ENCODE results near the gene CPS1. TPM values are rescaled to one million over a fixed set of nuclear protein-coding genes. Genes with fewer than 3 reads are reported as not detected.

Gene CPS1
- total RNA-seq, 3 donors from 2014 or later: 5.2 to 10.4 (median 9.2) TPM

GRCh38 chr2:210584834-210585233 lies 28.4 kb downstream of the CPS1 start:
- intact Hi-C loops (cut with DNase I; ENCODE audit: low total_unique reads): no loop called here
- no peak for TF ChIP-seq POLR2A (IDR thresholded peaks at IDR 0.05)
- TF ChIP-seq CTCF (IDR thresholded peaks at IDR 0.05): no peak
- no peak for TF ChIP-seq POLR2AphosphoS5 (IDR thresholded peaks at IDR 0.05)
- Histone ChIP-seq H3K4me3 (no peak overlapping the region), H3K4me1 (no peaks in the 10 kb centered on the region), H3K27me3 (no peaks in the 10 kb centered on the region), H3K9me3 (no peaks in the 10 kb centered on the region), H3K36me3 (no peaks in the 10 kb centered on the region), H3K27ac (no peak overlapping the region)
- DNase-seq (ENCODE audit: low spot score in 2 of 2): no peak

- no peak overlapping the region for H3K27ac ChIP-seq
- H3K4me1 ChIP-seq: no peaks in the 10 kb centered on the region
- no peaks in the 10 kb centered on the region for H3K27me3 ChIP-seq
- no peaks in the 10 kb centered on the region for H3K9me3 ChIP-seq
- H3K4me3 ChIP-seq: no peak overlapping the region
- no peaks in the 10 kb centered on the region for H3K36me3 ChIP-seq
- no peak for TF ChIP-seq POLR2AphosphoS5 (IDR thresholded peaks at IDR 0.05)
- no peak for DNase-seq (ENCODE audit: low spot score in 2 of 2)
- intact Hi-C loops (cut with DNase I; ENCODE audit: low total_unique reads): no loop called here
Observed at GRCh38 chr2:210586381-210586780, 30.0 kb downstream of the CPS1 start.

GRCh38 chr2:210591663-210592062 lies 35.3 kb downstream of the CPS1 start:
- H3K36me3 ChIP-seq: no peaks in the 10 kb centered on the region
- intact Hi-C loops (cut with DNase I; ENCODE audit: low total_unique reads): loop anchor here (10.0 kb wide), 1 partner anchor 813 kb away; no protein-coding TSS in a partner anchor
- DNase-seq (ENCODE audit: low spot score in 2 of 2): no peak
- H3K27ac ChIP-seq: no peak overlapping the region
- H3K27me3 ChIP-seq: no peaks in the 10 kb centered on the region
- H3K4me1 ChIP-seq: no peaks in the 10 kb centered on the region
- TF ChIP-seq CTCF (IDR thresholded peaks at IDR 0.05): no peak
- TF ChIP-seq POLR2AphosphoS5 (IDR thresholded peaks at IDR 0.05): no peak
- TF ChIP-seq POLR2A (IDR thresholded peaks at IDR 0.05): no peak
- H3K9me3 ChIP-seq: no peaks in the 10 kb centered on the region
- H3K4me3 ChIP-seq: no peak overlapping the region

GRCh38 chr2:210592726-210593125 lies 36.3 kb downstream of the CPS1 start:
- no peak for TF ChIP-seq CTCF (IDR thresholded peaks at IDR 0.05)
- TF ChIP-seq POLR2A (IDR thresholded peaks at IDR 0.05): no peak
- TF ChIP-seq POLR2AphosphoS5 (IDR thresholded peaks at IDR 0.05): no peak
- Histone ChIP-seq H3K27me3 (no peaks in the 10 kb centered on the region), H3K4me1 (no peaks in the 10 kb centered on the region), H3K27ac (no peak overlapping the region), H3K4me3 (no peak overlapping the region), H3K36me3 (no peaks in the 10 kb centered on the region), H3K9me3 (peaks cover 0 to 1% of the 10 kb centered on the region in 2 donors)
- intact Hi-C loops (cut with DNase I; ENCODE audit: low total_unique reads): loop anchor here (10.0 kb wide), 1 partner anchor 812 kb away; no protein-coding TSS in a partner anchor
- DNase-seq (ENCODE audit: low spot score in 2 of 2): no peak

GRCh38 chr2:210593166-210593565 lies 36.8 kb downstream of the CPS1 start:
- intact Hi-C loops (cut with DNase I; ENCODE audit: low total_unique reads): loop anchor here (10.0 kb wide), 1 partner anchor 812 kb away; no protein-coding TSS in a partner anchor
- Histone ChIP-seq H3K4me1 (no peaks in the 10 kb centered on the region), H3K36me3 (no peaks in the 10 kb centered on the region), H3K4me3 (no peak overlapping the region), H3K9me3 (peaks cover 0 to 6% of the 10 kb centered on the region in 2 donors), H3K27me3 (no peaks in the 10 kb centered on the region), H3K27ac (no peak overlapping the region)
- DNase-seq (ENCODE audit: low spot score in 2 of 2): no peak
- TF ChIP-seq CTCF (IDR thresholded peaks at IDR 0.05): no peak
- TF ChIP-seq POLR2A (IDR thresholded peaks at IDR 0.05): no peak

GRCh38 chr2:210598219-210598618 lies 41.8 kb downstream of the CPS1 start:
- no peak overlapping the region for H3K4me3 ChIP-seq
- H3K27me3 ChIP-seq: no peaks in the 10 kb centered on the region
- TF ChIP-seq CTCF (IDR thresholded peaks at IDR 0.05) (no peak), POLR2AphosphoS5 (IDR thresholded peaks at IDR 0.05) (no peak), POLR2A (IDR thresholded peaks at IDR 0.05) (no peak)
- intact Hi-C loops (cut with DNase I; ENCODE audit: low total_unique reads): loop anchor here (10.0 kb wide), 1 partner anchor 807 kb away; no protein-coding TSS in a partner anchor
- peaks cover 0 to 8% of the 10 kb centered on the region in 2 donors for H3K9me3 ChIP-seq
- H3K27ac ChIP-seq: no peak overlapping the region
- H3K36me3 ChIP-seq: no peaks in the 10 kb centered on the region
- no peak for DNase-seq (ENCODE audit: low spot score in 2 of 2)
- no peaks in the 10 kb centered on the region for H3K4me1 ChIP-seq

Data from breast epithelium (tissue), 4 donors.